ENCODE results near the gene JPH4.

Gene JPH4

GRCh38 chr14:23562822-23563472 lies 15.6 kb downstream of the JPH4 start:
- peak; percentile 75 for DNase-seq (ENCODE audit: low spot score)

GRCh38 chr14:23561873-23562821 lies 16.4 kb downstream of the JPH4 start:
- DNase-seq (ENCODE audit: low spot score), result no peak

GRCh38 chr14:23561259-23561658 lies 17.3 kb downstream of the JPH4 start:
- DNase-seq (ENCODE audit: low spot score), result no peak

- DNase-seq (ENCODE audit: low spot score), result no peak
Observed at GRCh38 chr14:23559926-23560520, 18.6 kb downstream of the JPH4 start.

GRCh38 chr14:23559010-23559925 lies 19.3 kb downstream of the JPH4 start:
- peak; percentile 72 for DNase-seq (ENCODE audit: low spot score)

GRCh38 chr14:23558346-23559009 lies 20.1 kb downstream of the JPH4 start:
- no peak for DNase-seq (ENCODE audit: low spot score)

- no peak for DNase-seq (ENCODE audit: low spot score)
Observed at GRCh38 chr14:23557946-23558345, 20.6 kb downstream of the JPH4 start.

GRCh38 chr14:23557521-23557920 lies 21.1 kb downstream of the JPH4 start:
- no peak for DNase-seq (ENCODE audit: low spot score)

GRCh38 chr14:23556700-23557440 lies 21.7 kb downstream of the JPH4 start:
- no peak for DNase-seq (ENCODE audit: low spot score)

GRCh38 chr14:23555882-23556699 lies 22.5 kb downstream of the JPH4 start, which contains the start of gene THTPA:
Gene THTPA, plus strand, starts transcription at chr14:23556271. Its CDS starts 487 bp downstream, at chr14:23556758.
- peak; percentile 95 for DNase-seq (ENCODE audit: low spot score)

GRCh38 chr14:23555533-23555881 lies 23.1 kb downstream of the JPH4 start:
- DNase-seq (ENCODE audit: low spot score), result no peak

GRCh38 chr14:23551266-23552028 lies 27.1 kb downstream of the JPH4 start, which contains the start of gene ZFHX2:
Gene ZFHX2, minus strand, starts transcription at chr14:23551765. Its CDS starts 16,440 bp downstream, at chr14:23535325.
- DNase-seq (ENCODE audit: low spot score), result peak; percentile 95

- no peak for DNase-seq (ENCODE audit: low spot score)
Observed at GRCh38 chr14:23550812-23551265, 27.8 kb downstream of the JPH4 start.

- DNase-seq (ENCODE audit: low spot score), result no peak
Observed at GRCh38 chr14:23550131-23550811, 28.3 kb downstream of the JPH4 start.

GRCh38 chr14:23548351-23549318 lies 30.0 kb downstream of the JPH4 start:
- no peak for DNase-seq (ENCODE audit: low spot score)

- DNase-seq (ENCODE audit: low spot score), result no peak
Observed at GRCh38 chr14:23547924-23548323, 30.7 kb downstream of the JPH4 start.

Measured in HuH-7 (cell line).